Right atrium auricular region (tissue), 2 donors: ENCODE results near the gene KCNQ1OT1. TPM values are rescaled to one million over a fixed set of nuclear protein-coding genes. Genes with fewer than 3 reads are reported as not detected.

Experiments used
- DNase-seq: peaks from one replicate; pipeline ENCODE4 v3.0.0-alpha.2; 2019; ENCODE audit warnings: low spot score
- H3K27ac ChIP-seq, 2 donors: fragments of 200-600 bp; sonication (generic); 1 replicate in 1 of 2; 2 replicates in 1 of 2; pipeline ENCODE4 v1.5.1; 2016 to 2019
- H3K27me3 ChIP-seq, 2 donors: fragments of 200-600 bp; sonication (generic); one replicate each; pipeline versions ENCODE4 v1.5.1 to v1.6.0; 2017 to 2019
- H3K36me3 ChIP-seq: fragments of 200-600 bp; sonication (generic); one replicate; pipeline ENCODE4 v1.5.1; 2016
- H3K4me1 ChIP-seq, 2 donors: fragments of 200-600 bp; sonication (generic); one replicate each; pipeline versions ENCODE4 v1.5.1 to v1.6.0; 2017 to 2019
- H3K4me3 ChIP-seq, 2 donors: fragments of 200-600 bp; sonication (generic); 1 replicate in 1 of 2; 2 replicates in 1 of 2; pipeline ENCODE4 v1.5.1; 2017 to 2019; ENCODE audit warnings: mild to moderate bottlenecking in 1 of 2, moderate library complexity in 1 of 2
- H3K9me3 ChIP-seq, 2 donors: fragments of 200-600 bp; sonication (generic); one replicate each; pipeline ENCODE4 v1.5.1; 2019
- total RNA-seq, 2 donors: library from RNA; depleted of rRNA; stranded (reverse); fragments of >200 nt; gene quantifications; one replicate each; pipeline ENCODE4 v1.1.0, GENCODE V29; 2016
- TF ChIP-seq, protein P1 (sequence below), 2 donors: fragments of 200-600 bp; sonication (generic); IDR thresholded peaks; one replicate each; pipeline ENCODE4 v1.5.1; 2019; ENCODE audit warnings: antibody characterized with exemption in 2 of 2

Gene KCNQ1OT1
- total RNA-seq, 2 donors from 2014 or later, result 0.35 to 0.37 TPM

DNA sequence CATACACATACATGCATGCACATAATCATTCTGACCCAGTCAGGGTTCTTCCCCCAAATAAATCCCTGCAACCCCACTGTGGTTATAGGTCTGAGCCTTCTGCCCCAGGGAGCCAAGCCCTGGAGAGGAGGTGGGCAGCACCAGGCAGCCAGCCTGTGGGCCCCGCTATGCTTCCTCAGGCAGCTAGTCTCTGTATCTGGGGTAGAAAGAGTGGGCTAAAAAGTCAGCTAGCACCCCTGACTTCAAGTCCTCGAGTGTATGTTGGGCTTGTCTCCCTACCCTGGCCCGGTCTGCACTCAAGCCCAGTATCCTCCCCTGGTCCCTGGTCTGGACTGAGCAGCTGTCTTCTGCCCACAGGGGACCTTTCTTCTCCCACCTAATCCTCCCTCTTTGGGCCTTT, 28.0 kb downstream of the KCNQ1OT1 start:
- TF ChIP-seq, protein P1, sequence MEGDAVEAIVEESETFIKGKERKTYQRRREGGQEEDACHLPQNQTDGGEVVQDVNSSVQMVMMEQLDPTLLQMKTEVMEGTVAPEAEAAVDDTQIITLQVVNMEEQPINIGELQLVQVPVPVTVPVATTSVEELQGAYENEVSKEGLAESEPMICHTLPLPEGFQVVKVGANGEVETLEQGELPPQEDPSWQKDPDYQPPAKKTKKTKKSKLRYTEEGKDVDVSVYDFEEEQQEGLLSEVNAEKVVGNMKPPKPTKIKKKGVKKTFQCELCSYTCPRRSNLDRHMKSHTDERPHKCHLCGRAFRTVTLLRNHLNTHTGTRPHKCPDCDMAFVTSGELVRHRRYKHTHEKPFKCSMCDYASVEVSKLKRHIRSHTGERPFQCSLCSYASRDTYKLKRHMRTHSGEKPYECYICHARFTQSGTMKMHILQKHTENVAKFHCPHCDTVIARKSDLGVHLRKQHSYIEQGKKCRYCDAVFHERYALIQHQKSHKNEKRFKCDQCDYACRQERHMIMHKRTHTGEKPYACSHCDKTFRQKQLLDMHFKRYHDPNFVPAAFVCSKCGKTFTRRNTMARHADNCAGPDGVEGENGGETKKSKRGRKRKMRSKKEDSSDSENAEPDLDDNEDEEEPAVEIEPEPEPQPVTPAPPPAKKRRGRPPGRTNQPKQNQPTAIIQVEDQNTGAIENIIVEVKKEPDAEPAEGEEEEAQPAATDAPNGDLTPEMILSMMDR (IDR thresholded peaks at IDR 0.05), result no peak
- peak; percentile 47 for DNase-seq
- H3K4me3 ChIP-seq, result no peak overlapping the region
- H3K9me3 ChIP-seq, result no peaks in the 10 kb centered on the region
- H3K36me3 ChIP-seq, result no peaks in the 10 kb centered on the region
- no peak overlapping the region for H3K27ac ChIP-seq
- H3K27me3 ChIP-seq, result no peaks in the 10 kb centered on the region
- H3K4me1 ChIP-seq, result peaks cover 0 to 18% of the 10 kb centered on the region in 2 donors

DNA sequence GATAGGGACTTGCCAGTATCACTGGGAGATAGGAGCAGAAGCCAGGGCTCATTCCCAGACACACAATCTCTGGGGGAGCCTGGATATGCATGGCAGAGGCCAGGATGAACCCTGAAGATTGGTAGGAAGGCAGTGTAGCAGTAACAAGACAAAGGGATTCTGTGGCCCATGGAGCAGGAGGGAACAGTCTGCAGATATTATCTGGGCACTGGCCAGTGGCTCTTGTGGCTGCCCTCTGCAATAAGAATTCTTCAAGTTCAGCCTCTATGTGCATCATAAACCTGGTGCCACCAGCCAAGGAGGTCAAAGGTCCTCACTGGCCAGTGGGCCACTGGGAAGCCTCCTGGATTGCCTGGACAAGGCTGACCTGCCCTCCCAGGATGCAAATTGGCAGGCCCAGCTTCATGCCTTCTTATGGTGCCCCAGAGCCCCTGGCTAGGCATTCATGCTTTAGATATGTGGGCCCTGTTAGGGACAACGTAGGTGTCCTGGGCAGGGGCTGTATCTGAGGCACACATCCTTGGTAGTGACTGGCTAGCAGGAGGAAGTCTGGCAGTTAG, 29.2 kb downstream of the KCNQ1OT1 start:
- no peak overlapping the region for H3K4me3 ChIP-seq
- no peaks in the 10 kb centered on the region for H3K36me3 ChIP-seq
- H3K27me3 ChIP-seq, result no peaks in the 10 kb centered on the region
- H3K4me1 ChIP-seq, result peaks cover 0 to 12% of the 10 kb centered on the region in 2 donors
- peak; percentile 13 for DNase-seq
- H3K27ac ChIP-seq, result no peak overlapping the region
- TF ChIP-seq, protein P1 (IDR thresholded peaks at IDR 0.05), result no peak
- H3K9me3 ChIP-seq, result no peaks in the 10 kb centered on the region

DNA sequence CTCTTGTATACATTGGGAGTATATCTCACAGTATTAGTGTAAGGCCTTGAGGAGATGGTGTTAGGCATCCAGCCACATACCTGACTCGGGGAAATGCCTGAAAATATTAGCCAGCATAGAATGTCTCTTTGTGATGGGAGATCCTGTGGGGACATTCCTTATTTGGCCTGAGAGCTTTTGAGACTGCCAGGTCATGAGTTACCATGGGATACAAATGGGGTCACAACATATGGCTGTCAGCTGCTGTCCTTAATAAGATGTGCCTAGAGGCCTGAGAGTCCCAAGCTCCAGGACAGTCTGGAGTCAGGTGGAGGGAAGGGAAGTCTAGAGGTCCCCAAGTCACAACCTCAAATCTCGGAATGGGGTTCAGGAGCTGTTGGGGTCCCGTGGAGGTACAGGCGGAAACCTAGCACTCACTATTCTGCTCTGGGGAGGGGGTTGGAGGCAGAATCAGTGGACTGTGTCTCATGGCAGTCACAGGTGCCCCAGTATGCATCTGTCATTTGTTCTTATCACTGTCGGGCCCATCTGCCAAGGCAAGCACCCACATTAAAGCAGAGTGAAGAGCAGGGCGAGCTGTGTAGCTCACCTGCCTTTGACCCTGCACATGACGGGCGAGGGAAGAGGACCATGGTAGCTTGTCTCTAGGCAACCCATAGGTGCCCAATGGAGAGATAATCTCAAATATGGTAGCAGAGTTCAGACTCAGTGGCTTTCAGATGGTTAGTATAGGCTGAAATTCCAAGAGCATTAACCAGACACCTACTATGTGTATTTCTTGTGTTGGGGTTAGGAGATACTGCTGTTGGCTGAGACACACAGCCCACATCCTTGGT, 29.9 kb downstream of the KCNQ1OT1 start:
- H3K4me3 ChIP-seq, result no peak overlapping the region
- H3K9me3 ChIP-seq, result no peaks in the 10 kb centered on the region
- peak; percentile 28 for DNase-seq
- H3K27ac ChIP-seq, result no peak overlapping the region
- H3K4me1 ChIP-seq, result peaks cover 0 to 10% of the 10 kb centered on the region in 2 donors
- no peaks in the 10 kb centered on the region for H3K27me3 ChIP-seq
- H3K36me3 ChIP-seq, result no peaks in the 10 kb centered on the region
- TF ChIP-seq, protein P1 (IDR thresholded peaks at IDR 0.05), result no peak

DNA sequence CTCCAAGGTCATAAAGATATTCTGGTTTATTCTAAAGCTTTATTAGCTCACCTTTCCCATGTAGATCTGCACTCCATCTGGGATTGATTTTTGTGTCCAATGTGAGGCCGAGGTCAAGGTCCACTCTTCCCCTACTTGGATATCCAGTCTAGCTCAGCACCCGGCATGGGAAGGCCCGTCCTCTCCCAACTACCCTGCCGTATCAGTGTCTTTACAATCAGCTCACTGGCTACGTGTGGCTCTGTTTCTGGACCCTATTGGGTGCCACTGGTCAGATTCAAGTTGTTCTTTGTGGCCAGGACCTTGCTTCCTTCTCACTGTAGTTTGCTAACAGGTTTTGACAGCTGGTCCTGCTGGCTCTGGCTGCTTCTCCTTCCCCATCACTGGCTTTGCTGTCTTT, 30.9 kb downstream of the KCNQ1OT1 start:
- H3K4me1 ChIP-seq, result peaks cover 0 to 3% of the 10 kb centered on the region in 2 donors
- H3K9me3 ChIP-seq, result no peaks in the 10 kb centered on the region
- no peaks in the 10 kb centered on the region for H3K36me3 ChIP-seq
- no peaks in the 10 kb centered on the region for H3K27me3 ChIP-seq
- TF ChIP-seq, protein P1 (IDR thresholded peaks at IDR 0.05), result no peak
- no peak overlapping the region for H3K27ac ChIP-seq
- DNase-seq, result peak; percentile 28
- no peak overlapping the region for H3K4me3 ChIP-seq

DNA sequence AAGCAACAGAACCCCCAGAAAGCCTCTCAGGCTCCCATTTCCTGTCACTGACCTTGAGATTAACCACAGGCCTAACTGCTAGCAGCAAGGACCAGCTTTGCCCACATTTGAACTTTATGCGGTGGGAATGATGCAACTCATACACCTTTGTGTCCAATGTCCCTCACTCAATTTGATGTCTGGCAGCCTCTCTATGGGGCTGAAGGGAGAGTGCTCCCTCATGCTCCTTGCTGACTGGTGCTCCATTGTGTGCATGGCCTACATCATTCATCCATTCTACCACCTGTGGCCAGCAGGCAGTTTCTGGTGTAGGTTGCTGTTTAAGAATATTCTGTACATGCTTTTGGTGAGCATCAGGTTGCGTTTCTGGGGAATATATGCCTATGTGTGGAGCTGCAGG, 31.9 kb downstream of the KCNQ1OT1 start:
- H3K4me1 ChIP-seq, result no peaks in the 10 kb centered on the region
- TF ChIP-seq, protein P1 (IDR thresholded peaks at IDR 0.05), result no peak
- peak; percentile 11 for DNase-seq

More for the DNA sequence above, 31.9 kb downstream of the KCNQ1OT1 start:
- Histone ChIP-seq H3K4me3 (no peak overlapping the region), H3K27ac (no peak overlapping the region), H3K27me3 (no peaks in the 10 kb centered on the region), H3K36me3 (no peaks in the 10 kb centered on the region), H3K9me3 (no peaks in the 10 kb centered on the region)
